Type B pancreatic cell (in vitro differentiated cells): ENCODE data around the gene TENM4. TPM values are rescaled to one million over a fixed set of nuclear protein-coding genes. Genes with fewer than 3 reads are reported as not detected.

Source experiments
- DNase-seq: peaks from one replicate; pipeline ENCODE4 v3.0.0; 2021; ENCODE audit warnings: mixed read lengths; ENCODE audit not compliant: unreplicated experiment; ENCODE audit errors: extremely low spot score
- H3K27ac Mint-ChIP-seq: 2 replicates; pipeline ENCODE4 v1.8.0; 2021; ENCODE audit warnings: mild to moderate bottlenecking, mixed read lengths
- H3K27me3 Mint-ChIP-seq: 2 replicates; pipeline ENCODE4 v1.8.0; 2021; ENCODE audit warnings: mixed read lengths
- H3K36me3 Mint-ChIP-seq: 2 replicates; pipeline ENCODE4 v1.8.0; 2021; ENCODE audit warnings: mixed read lengths
- H3K4me1 Mint-ChIP-seq: one replicate; pipeline ENCODE4 v1.8.0; 2021; ENCODE audit warnings: mixed read lengths; ENCODE audit not compliant: unreplicated experiment
- H3K4me3 Mint-ChIP-seq: 2 replicates; pipeline ENCODE4 v1.8.0; 2021; ENCODE audit warnings: mild to moderate bottlenecking, mixed read lengths
- H3K9me3 Mint-ChIP-seq: 2 replicates; pipeline ENCODE4 v1.8.0; 2021; ENCODE audit warnings: mixed read lengths
- total RNA-seq: library from RNA; stranded (reverse); gene quantifications from 2 replicates; pipeline ENCODE4 v1.2.1, GENCODE V29; 2021; ENCODE audit warnings: low replicate concordance
- TF ChIP-seq, protein P1 (sequence below): fragments of 200-600 bp; sonication (generic); conservative IDR thresholded peaks from 2 replicates; pipeline ENCODE4 v1.5.0; 2021; ENCODE audit warnings: antibody characterized with exemption, mild to moderate bottlenecking

TENM4 gene
- total RNA-seq, 1 donor from 2014 or later: 156 TPM

DNA sequence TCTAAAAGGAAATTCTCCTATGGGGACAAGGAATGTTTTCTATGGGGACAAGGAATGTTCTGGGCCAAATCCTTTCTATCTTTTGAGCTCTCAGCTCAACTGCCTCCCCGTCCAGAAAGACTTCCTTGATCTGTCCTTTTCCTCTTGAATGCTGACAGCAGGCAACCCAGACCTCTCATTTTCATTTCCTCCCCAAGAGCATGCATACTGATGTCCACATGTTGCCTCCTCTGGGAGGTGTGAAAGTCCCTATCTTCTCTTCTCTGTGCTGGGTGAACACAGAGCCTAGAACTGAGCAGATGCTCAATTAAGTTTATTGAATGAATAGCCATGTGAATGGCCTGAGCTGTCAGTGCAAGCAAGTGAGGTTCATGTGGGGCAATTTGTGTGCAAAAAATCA, 534.3 kb downstream of the TENM4 start:
- Mint-ChIP-seq H3K27ac (no peak overlapping the region), H3K9me3 (no peaks in the 10 kb centered on the region)
- TF ChIP-seq, protein P1, sequence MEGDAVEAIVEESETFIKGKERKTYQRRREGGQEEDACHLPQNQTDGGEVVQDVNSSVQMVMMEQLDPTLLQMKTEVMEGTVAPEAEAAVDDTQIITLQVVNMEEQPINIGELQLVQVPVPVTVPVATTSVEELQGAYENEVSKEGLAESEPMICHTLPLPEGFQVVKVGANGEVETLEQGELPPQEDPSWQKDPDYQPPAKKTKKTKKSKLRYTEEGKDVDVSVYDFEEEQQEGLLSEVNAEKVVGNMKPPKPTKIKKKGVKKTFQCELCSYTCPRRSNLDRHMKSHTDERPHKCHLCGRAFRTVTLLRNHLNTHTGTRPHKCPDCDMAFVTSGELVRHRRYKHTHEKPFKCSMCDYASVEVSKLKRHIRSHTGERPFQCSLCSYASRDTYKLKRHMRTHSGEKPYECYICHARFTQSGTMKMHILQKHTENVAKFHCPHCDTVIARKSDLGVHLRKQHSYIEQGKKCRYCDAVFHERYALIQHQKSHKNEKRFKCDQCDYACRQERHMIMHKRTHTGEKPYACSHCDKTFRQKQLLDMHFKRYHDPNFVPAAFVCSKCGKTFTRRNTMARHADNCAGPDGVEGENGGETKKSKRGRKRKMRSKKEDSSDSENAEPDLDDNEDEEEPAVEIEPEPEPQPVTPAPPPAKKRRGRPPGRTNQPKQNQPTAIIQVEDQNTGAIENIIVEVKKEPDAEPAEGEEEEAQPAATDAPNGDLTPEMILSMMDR: no peak

DNA sequence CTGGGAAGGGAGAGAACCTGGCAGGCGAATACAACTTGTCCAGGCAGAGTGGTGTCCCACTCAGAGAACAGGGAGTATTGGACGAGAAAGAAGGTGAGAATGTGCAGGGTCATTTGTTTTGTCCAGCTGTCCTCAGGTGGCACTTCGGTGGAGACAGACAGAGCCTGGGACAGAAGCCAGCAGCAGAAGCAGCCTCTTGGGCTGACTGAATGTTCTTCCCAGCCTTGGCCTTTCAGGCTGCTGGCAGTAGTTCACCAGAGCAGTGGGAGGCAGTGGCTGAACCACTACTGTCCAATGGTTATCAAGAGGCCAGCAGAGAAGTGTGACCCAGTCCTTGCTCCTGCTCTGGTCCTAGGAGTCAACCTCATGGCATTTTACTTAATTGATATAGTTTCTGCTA, 535.1 kb downstream of the TENM4 start:
- Mint-ChIP-seq H3K36me3 (peaks cover 4% of the 10 kb centered on the region), H3K4me3 (no peak overlapping the region), H3K27me3 (no peaks in the 10 kb centered on the region), H3K4me1 (peaks cover 6% of the 10 kb centered on the region), H3K9me3 (no peaks in the 10 kb centered on the region), H3K27ac (no peak overlapping the region)
- DNase-seq: no peak
- TF ChIP-seq, protein P1: no peak

More for the DNA sequence above, 534.3 kb downstream of the TENM4 start:
- no peak for DNase-seq
- H3K27me3 Mint-ChIP-seq: no peaks in the 10 kb centered on the region
- no peak overlapping the region for H3K4me3 Mint-ChIP-seq
- peaks cover 9% of the 10 kb centered on the region for H3K4me1 Mint-ChIP-seq
- H3K36me3 Mint-ChIP-seq: peaks cover 5% of the 10 kb centered on the region

- H3K27ac Mint-ChIP-seq: no peak overlapping the region
- H3K36me3 Mint-ChIP-seq: peaks cover 8% of the 10 kb centered on the region
- H3K4me3 Mint-ChIP-seq: no peak overlapping the region
- H3K27me3 Mint-ChIP-seq: no peaks in the 10 kb centered on the region
- H3K9me3 Mint-ChIP-seq: no peaks in the 10 kb centered on the region
- DNase-seq: no peak
- H3K4me1 Mint-ChIP-seq: peaks cover 4% of the 10 kb centered on the region
- TF ChIP-seq, protein P1: no peak
Observed at GRCh38 chr11:78902771-78903507, 537.9 kb downstream of the TENM4 start.

- no peak for DNase-seq
- no peaks in the 10 kb centered on the region for H3K27me3 Mint-ChIP-seq
- TF ChIP-seq, protein P1: no peak
- H3K27ac Mint-ChIP-seq: no peak overlapping the region
- H3K36me3 Mint-ChIP-seq: peaks cover 11% of the 10 kb centered on the region
- no peak overlapping the region for H3K4me3 Mint-ChIP-seq
- H3K4me1 Mint-ChIP-seq: no peaks in the 10 kb centered on the region
- no peaks in the 10 kb centered on the region for H3K9me3 Mint-ChIP-seq
Observed at GRCh38 chr11:78901831-78902230, 539.0 kb downstream of the TENM4 start.

DNA sequence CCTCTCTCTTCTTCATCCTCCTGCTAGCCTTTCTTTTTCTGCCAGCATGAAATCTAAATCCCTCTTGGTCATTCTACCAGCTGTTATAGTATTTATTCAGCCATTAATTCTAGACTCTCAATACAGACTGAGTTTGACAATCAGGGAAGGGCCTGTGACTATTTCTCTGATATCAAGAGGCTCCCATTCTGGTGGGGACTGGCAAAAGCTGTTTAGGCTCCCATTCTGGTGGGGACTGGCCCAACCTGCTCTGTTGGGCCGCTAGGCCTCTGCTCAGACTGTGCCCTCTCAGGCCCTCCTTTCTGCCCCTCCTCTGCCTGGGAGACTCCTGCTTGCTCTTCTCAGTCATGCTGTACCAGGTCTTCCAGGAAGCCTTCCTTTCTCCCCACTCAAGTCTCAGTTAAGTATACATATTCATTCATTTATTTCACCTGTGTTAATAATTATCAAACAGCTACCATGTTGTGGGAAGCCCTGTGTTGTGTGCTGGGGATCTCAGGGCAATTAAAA, 542.5 kb downstream of the TENM4 start:
- TF ChIP-seq, protein P1: no peak
- Mint-ChIP-seq H3K4me3 (no peak overlapping the region), H3K9me3 (no peaks in the 10 kb centered on the region), H3K27me3 (no peaks in the 10 kb centered on the region), H3K27ac (no peak overlapping the region), H3K36me3 (peaks cover 17% of the 10 kb centered on the region), H3K4me1 (no peaks in the 10 kb centered on the region)
- DNase-seq: no peak
